Gastrocnemius medialis (tissue), 4 donors: ENCODE data around the gene MAST2.

ENCODE experiments used
- CTCF ChIP-seq, 5 experiments: fragments of 450-650 bp in 3 of 5; fragments of 200-600 bp in 2 of 5; sonication (generic) in 2 of 5; IDR thresholded peaks in 4 of 5; conservative IDR thresholded peaks in 1 of 5; 1 replicate in 4 of 5; 2 replicates in 1 of 5; pipeline ENCODE4 v1.5.1; 2016 to 2019; ENCODE audit warnings: antibody characterized with exemption in 5 of 5, mild to moderate bottlenecking in 3 of 5, moderate library complexity in 3 of 5
- POLR2A ChIP-seq, 2 donors: fragments of 450-650 bp; IDR thresholded peaks; one replicate each; pipeline ENCODE4 v1.6.1; 2017; ENCODE audit warnings: antibody characterized with exemption in 2 of 2, mild to moderate bottlenecking in 2 of 2, moderate library complexity in 2 of 2

- no peak for TF ChIP-seq POLR2A (IDR thresholded peaks at IDR 0.05)
- TF ChIP-seq CTCF (IDR thresholded peaks at IDR 0.05 in 4 of 5, conservative IDR thresholded peaks at IDR 0.05 in 1 of 5), result no peak
These were observed 168.6 kb downstream of the MAST2 start for GRCh38 chr1:45971922-45972531.
